22Rv1 (cell line): Measurements from ENCODE around the gene ZEB2.

Experiments
- H3K27ac ChIP-seq: fragments of 450-650 bp; 2 replicates; pipeline ENCODE4 v1.5.1; 2017
- CTCF ChIP-seq: fragments of 450-650 bp; IDR thresholded peaks from 2 replicates; pipeline ENCODE4 v1.5.1; 2017; ENCODE audit warnings: mild to moderate bottlenecking
- ZFX ChIP-seq: fragments of 450-650 bp; IDR thresholded peaks from 2 replicates; pipeline ENCODE4 v1.6.1; 2017; ENCODE audit warnings: antibody characterized with exemption, borderline replicate concordance

Gene ZEB2

DNA sequence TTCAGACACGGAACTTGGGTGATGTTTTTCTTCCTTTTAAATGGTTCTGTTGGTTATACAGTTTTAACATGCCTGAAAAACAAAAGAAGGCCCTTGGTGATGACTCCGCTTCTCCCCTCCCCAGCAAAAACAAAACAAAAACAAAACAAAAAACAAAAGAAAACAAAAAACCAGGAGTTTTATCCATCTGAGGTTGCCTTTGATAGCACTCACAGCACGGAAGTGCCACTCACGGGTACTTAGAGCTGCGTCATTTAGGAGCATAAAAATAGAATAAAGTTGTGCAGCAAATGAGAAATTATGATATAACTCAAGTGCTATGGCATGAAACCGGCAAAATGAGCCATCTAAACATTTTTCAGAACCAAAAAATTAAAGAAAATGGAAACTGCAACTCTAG is 57.7 kb downstream of the ZEB2 start:
- no peak for TF ChIP-seq CTCF
- no peak for TF ChIP-seq ZFX
- H3K27ac ChIP-seq: no peak overlapping the region

GRCh38 chr2:144461308-144461766 is 58.6 kb downstream of the ZEB2 start:
- no peak overlapping the region for H3K27ac ChIP-seq

GRCh38 chr2:144460727-144461307 is 59.1 kb downstream of the ZEB2 start:
- H3K27ac ChIP-seq: no peak overlapping the region
- TF ChIP-seq ZFX: no peak
- TF ChIP-seq CTCF: no peak

More at GRCh38 chr2:144461308-144461766, 58.6 kb downstream of the ZEB2 start:
- TF ChIP-seq CTCF (no peak), ZFX (no peak)

DNA sequence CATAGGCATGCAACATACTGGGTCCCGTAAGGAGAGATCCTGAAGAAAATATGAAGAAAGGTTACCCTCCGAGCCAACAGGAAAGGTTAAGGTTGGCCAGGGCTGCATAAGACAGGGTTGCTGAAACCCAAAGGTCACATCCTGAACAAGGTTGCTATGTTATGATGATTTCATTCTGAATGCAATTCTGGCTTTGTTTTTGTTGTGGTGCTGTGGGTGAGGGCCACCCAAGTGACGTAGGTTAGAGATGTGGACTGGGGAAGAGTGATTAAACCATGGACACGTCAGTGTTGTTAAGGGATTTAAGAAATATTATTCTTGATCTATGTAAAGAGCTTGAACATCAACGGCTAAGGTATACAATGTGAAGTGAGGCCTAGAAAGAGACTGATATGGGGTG is 60.0 kb downstream of the ZEB2 start:
- no peak overlapping the region for H3K27ac ChIP-seq
- TF ChIP-seq CTCF (no peak), ZFX (no peak)

- no peak overlapping the region for H3K27ac ChIP-seq
- TF ChIP-seq ZFX: no peak
- no peak for TF ChIP-seq CTCF
Measured at GRCh38 chr2:144459286-144459685, 60.6 kb downstream of the ZEB2 start.

DNA sequence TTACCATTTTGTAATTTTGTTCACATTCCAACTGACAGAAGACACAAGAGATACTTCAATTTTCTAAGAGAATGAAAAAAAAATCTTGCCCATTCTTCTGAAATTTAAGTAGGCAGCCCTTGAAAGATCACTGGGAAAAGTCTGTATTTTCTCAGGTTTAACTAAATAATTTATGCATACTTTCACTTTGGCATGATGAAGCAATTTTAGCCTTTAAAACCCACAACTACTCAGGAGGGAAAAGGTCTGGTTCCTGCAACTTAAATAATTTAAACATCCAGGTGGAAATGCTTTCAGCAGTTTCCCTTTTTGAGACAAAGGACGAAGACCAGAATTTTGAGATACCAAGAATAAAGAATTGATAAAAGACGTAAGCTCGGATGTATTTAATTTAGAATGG is 61.4 kb downstream of the ZEB2 start:
- TF ChIP-seq CTCF (no peak), ZFX (no peak)
- H3K27ac ChIP-seq: no peak overlapping the region

DNA sequence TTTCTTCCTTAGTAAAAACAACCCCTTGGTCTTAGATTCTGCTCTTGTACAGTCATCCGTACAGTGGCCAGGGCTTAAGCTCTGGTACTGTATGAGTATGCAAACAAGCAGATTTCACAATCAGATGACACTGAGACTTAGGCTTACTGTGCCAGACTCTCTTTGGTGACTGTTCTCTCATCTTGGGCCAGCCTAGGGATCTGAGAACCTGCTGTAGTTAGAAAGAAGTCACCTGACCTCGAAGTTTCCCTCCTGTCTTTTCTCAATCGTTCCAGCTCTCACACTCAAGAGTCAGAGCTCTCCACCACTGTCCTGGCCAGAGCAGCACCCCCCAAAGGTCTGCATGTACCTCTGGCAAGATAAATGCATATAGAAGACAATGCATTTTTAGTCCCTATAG is 63.2 kb downstream of the ZEB2 start:
- TF ChIP-seq CTCF (no peak), ZFX (no peak)
- H3K27ac ChIP-seq: no peak overlapping the region
